Measurements from ENCODE around the gene INPP4A.

The INPP4A gene

DNA sequence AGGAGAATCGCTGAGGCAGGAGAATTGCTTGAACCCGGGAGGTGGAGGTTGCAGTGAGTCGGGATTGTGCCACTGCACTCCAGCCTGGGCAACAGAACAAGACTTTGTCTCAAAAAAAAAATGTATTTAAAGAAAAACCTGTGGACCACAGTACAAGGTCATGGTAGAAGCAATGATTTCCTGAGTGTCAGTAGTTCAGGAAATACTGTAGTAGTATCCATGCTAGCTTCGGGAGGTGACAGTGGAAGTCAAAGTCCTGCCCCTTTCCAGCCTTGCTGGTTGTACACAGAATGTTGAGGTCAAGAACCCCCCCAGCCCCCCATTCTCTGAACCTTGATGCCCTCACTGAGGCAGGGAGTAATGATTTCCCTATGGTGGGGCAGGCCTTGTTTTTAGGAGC, 56.6 kb downstream of the INPP4A start:
- no peak for DNase-seq

DNA sequence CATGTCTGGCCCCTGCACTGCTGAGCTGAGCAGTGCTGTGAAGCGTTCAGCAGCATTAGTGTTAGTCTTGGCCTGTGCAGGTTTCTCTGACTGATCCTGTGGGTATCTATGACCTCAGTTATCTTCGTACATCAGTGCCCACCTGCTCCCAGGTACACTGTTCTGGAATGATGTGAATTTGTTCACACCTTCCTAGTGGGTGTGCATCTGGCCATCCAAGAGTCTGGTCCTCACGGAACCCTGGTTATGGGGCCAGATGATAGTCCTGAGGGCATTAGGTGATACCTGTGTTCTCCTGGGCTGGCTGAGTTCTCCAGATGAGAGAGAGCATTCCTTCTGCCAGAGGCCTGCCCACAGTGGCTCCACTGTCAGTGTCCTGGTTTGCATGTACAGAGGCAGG, 57.2 kb downstream of the INPP4A start:
- no peak for DNase-seq

- DNase-seq = no peak
These were observed 58.1 kb downstream of the INPP4A start for GRCh38 chr2:98502556-98503335.

- no peak for DNase-seq
These were observed 58.9 kb downstream of the INPP4A start for GRCh38 chr2:98503481-98504105.

DNA sequence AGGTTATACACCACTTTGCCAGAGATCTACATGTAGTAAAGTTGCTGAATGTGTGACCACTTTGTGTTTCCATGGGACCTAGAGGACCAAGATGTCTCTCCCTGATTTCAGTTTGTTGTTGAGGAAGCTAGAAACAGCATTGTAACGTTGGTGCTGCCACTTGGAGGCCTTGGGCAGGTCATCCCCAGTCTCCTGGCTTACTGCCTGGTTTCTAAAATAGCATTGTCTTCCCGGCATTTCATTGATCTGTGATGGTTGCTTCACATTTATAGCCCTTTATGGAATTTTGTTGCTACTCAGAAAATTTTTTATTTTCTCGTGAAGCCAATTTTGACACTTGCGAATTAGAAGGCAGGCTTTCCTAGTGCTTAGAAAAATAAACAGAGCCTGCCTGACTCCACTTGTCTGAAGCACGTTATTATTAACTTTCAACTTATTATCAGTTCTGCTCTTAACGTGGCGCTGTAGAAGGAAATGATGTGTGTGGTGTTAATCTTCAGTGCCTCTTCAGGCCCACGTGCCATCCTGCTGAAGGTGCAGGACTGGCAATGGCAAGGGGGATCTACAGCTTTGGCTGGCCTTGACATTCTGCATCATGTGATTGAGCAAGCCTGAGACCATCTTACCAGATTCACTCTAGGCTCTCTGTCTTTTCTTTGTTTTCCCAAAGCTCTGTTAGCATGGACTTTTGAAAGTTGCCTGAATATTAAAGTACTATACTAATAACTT, 59.9 kb downstream of the INPP4A start:
- DNase-seq = no peak

DNA sequence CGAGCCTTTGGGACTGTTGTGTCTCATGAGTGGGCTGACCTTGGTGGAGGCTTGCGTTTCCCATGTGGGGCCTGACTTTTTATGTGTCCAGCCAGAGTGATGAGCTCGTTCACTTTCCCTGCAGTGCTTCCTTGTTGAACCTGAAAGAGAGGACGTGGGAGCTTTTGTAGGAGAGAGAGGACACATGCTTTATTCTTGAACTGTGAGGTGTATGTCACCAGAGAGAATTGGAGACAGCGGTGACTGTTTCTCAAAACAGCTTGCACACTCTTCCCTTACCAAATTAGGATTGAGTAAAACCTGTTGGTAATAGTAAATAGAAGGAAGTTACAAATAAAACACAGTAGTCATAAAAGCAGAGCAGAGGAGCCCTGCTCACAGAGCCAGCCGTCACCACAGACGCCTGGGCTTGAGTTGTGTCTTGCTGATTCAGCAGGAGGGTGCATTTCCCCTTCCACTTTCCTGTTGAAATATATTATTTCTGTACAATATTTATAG, 60.7 kb downstream of the INPP4A start:
- DNase-seq = no peak

DNA sequence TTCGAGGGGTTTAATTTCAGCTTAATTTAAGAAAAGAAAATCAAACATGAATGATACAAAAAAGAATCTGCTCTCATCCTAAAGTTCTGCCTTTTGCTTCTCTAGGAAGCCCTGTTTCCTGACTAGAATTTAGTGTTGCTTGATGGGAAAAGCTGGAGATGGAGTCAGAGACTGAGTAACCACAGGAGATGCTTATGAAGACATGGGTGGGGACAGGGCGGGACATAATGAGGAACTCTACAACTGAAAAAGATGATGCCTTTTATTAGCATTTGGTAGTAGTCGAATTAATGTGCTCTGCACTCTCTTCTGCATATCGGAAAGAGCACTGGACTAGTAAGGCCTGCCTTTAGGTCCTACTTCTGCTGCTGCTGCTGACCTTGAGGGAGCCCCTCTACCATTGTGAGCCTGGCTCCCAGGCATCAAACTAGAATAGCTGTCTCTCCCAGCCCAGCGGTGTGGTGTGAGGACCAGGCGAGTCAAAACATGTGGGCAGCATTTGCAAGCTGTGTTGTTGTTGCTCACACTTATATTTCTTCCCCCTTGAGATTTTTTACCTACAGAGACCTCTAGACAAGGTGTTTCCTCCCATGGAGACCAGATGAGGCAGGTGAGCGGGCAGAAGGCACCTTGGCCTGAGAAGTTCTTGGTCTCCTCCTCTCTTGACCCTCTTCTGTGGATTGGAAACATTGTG, 61.5 kb downstream of the INPP4A start:
- no peak for DNase-seq

DNA sequence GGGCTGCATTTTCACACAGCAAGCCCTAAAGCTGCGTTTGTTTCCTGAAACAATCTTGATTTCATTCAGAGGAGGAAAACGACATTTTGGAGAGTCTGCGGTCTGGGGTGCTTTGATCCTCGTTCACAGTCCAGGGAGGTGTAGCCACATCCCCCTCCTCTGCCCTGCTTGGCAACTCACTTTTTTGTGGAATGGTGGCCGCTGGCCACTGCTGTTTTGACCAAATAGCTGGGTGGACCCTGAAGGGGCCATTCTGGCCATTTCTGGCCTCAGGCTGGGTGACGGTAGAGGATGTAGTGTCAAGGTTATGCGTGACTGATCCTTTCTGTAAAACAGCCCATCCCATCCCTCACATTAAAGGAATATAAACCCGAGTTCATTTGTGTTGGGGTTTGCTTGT, 62.2 kb downstream of the INPP4A start:
- DNase-seq = no peak

DNA sequence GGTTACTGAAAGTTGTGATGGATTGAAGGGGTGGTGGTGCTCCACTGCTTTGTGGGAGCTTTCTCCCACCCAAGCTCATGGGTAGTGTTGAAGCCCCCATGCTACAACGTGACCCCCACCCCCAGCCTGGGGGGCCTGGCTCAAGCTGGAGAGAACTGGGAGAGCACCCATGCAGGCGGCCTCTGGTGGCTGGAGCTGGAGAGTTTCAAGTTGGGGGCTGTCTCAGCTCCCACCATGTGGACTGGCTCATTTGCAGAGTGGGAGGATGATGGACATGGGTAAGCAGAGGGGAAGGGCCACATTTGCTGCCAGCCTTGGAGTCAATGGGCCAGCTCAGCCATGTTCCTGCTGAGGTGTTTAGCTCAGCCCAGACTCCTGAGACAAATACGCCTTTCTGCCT, 62.8 kb downstream of the INPP4A start:
- no peak for DNase-seq

DNA sequence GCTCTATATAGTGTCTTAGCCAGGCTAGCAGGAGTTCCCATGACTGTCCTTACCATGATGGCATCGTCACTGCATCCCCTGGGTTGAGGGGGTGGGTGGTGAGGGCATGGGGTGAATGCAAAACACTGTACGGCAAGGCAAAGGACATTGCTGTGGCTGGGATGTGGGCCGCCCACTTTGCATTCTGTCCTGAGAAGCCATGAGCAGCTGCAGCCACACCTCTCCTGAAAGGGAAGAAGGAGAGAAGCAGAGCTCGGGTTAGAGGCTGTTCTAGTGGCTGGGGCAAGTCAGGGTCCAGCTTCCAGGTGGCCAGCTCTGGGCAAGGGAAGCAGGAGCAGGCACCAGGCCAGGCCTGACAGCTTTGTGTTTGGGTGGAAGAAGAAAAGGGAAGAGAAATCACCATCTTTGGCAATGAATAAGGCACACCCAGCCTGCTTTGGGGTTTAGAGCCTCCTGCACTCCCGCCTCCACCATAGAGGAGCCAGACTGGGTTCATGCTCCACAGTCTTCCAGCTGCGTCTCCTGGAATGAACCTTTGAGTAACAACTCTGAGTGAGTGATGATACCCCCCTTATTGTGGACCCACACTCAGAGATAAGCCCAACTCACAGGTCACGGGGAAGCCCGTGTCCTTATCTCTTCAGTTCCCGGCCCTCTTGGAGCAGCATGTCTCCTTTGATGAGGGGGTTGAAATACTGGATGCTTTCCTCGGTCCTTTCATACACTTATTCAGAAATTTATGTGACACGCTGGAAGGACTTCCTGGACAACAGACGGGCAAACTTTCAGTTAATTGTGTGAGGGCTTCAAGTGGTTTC, 63.4 kb downstream of the INPP4A start:
- no peak for DNase-seq

DNA sequence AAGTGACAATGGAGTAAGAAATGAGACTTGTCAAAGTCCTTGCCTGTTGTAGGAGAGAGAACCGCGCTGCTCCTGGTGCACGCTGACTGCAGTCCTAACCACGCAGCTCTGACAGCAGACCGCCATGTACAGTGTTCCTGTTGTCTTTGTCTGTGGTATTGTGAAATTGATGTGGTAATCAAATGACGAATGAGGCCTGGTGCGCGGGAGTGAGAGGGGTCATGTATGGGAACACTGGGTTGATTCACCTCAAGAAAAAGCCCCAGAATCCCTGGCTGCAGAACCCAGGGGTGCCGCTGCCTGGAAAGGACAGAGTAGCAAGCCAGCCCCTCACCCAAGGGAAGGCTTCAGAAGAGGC, 64.0 kb downstream of the INPP4A start:
- no peak for DNase-seq

DNA sequence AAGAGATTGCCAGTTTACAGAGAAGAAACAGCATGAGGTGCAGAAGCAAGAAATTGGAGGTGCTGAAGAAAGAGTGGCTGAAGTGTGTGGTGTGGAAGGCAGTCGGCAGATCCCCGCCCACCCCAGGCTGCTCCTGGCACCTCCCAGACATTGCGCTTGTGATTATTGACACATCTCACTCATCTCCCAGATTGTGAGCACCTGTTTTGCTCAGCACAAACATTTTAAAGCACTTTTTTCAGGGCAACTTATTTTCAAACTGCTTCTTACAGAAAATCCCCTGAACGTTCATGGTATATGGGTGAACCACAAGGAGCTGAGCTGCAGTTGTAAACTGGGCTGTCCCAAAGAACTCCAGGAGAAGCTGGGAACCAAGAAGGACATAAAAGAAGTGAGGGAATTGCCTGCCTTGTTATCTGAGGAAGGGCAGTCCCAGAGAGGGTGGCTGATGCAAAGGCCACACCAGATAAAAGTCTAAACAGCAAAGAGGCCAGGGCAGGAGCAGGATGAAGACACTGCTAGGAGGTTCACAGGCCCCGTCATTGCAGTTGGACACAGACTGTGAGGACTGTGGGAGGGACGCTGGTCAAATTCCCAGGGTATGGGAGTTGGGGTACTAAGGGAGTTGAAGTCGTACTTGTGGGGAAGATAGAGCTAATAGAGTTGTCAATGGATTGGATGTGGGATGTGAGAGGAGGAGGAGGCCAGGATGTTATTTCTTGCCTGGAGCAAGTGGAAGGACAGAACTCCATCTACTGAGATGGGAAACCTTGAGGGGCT, 65.1 kb downstream of the INPP4A start:
- DNase-seq = no peak

- DNase-seq = no peak
These were observed 65.6 kb downstream of the INPP4A start for GRCh38 chr2:98510322-98510662.

DNA sequence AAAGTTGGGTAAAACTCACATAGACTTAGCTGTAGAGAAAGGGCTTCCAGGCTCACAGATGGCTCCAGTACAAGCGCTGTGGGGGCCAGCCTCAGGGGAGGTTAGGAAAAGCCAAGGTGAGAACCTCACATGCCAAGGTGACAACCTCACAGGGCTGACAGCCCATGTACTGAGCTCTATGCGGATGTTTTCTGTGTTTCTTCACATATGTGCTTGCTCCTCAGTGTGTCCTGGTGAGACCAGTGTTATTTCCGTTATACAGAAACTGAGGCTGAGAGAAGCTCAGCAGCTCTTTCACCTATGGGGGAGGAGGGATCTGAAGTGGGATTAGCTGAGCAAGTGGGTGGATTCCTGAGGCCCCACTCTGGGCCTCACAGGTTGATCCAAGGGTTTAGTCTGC, 67.3 kb downstream of the INPP4A start:
- DNase-seq = no peak

- DNase-seq = no peak
These were observed 68.0 kb downstream of the INPP4A start for GRCh38 chr2:98512699-98513098.

DNA sequence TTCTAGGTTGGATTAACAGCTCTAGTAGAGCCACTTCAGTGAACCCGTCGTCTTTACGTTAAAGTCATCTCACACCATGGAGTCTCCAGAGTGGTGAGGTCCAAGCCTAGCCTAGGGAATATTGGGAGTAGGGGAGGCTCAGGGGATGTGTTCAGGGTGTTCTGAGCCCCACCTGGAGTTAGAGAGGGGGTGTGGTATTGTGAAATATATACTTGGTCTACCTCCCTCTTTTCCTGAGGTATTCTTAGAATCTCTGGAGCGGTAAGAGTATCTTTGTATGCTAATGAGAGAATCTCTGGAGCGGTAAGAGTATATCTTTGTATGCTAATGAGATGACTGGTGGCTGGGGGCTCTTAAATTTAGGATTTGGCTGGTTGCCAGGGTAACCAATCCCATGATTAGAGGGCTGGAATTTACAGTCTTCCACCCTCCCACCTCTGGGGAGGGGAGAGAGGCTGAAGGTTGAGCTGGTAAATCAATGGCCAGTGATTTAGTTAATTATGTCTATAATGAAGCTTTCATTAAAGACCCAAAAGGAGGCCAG, 69.5 kb downstream of the INPP4A start:
- DNase-seq = no peak

GRCh38 chr2:98514879-98515249, 70.2 kb downstream of the INPP4A start:
- DNase-seq = no peak

DNA sequence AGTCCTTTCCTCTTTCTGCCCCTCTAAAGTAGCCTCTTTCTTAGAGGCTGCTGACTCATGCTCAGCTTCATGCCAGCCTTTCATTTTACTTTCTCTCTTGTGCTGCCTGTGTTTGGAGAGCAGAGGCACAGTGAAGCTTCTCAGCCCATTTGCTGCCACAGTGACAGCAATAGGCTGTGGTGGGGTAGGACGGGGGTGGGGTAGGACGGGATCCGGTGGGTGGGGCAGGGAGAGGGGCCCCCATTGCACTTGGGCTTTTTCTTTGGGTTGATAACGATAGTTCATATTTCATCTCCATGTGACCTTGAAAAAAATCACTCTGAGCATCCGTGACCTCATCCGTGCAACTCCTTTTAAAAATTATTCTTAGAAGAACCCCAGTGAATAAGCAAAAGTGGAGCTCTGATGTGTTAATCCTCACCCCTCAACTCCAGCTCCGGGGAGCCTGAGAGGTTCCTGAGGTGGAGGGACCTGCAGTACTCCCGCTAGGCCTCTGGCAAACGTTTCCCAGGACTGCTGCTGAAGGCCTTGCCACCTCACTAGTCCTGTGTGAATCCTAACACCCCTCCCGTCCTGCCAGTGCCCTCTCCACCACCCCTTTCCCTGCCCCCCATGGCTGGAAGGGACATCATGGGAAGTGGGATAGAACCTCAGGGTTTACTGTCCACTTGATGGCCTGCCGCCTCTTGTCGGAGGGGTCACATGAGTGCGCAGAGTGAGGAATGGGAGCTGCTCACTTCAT, 70.8 kb downstream of the INPP4A start:
- no peak for DNase-seq

DNA sequence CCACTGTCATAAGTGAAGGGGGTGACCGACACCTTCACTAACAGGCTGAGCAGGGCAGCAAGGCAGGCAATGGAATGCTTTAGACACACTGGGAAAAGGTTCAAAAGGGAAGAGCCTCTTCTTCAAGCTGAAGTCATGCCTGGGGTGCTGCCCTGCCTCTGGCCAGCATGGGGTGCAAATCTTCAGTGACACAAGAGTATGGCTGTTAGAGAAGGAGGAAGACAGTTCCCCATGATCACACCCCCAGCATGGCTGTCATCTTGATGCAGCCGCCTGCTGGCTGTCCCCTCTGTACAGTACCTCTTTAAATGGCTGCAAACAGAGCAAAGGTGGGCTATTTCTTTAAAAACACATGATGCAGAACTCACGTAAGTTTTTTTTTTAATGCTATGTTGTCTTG, 71.9 kb downstream of the INPP4A start:
- DNase-seq = no peak

DNA sequence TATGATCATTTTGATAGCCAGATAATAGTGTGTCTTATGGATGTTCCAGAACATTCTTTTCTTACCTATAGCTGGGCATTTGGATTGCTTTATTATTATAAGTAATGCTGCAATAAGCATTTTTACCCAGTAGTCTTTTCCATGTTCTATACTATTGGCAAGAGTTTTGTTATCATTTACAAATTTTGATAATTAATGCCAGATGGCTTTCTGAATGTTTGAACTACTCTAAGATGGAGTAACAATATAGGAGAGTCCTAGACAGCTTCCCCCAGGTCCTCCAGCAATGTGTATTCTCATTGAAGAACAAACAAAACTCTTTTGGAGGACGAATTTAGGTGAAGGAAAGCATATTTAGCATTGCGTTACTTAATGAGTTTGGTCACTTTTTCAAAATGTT, 73.0 kb downstream of the INPP4A start:
- no peak for DNase-seq

DNA sequence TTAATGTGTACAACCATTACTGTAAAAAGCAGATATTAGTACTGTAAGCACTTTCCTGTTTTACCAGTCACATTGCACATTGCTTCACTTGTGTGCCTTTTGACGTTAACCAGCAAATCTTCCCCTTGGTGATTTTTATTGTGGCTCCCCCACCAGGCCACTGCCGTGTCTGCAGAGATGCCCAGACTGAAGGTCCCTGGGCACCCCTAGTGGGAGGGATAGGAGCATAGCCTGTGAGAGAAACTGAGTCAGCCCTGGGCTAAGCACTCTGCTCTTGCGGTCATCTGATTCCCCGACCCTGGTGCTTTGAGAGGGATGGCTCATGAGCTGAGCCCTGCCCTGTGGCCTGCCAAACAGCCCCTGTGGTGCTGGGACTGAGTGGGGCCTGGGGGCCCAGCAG, 73.4 kb downstream of the INPP4A start:
- DNase-seq = no peak

Data from NCI-H774 (cell line).